GM18526 (cell line): Measurements from ENCODE around the gene GPR143.

Source experiments
- POLR2A ChIP-seq: IDR thresholded peaks from 3 replicates; pipeline ENCODE4 v1.6.1; 2011; ENCODE audit not compliant: insufficient read length; ENCODE audit errors: extremely low read depth

The GPR143 gene

GRCh38 chrX:9765737-9766097, at the start of gene GPR143:
Gene GPR143 (minus strand): TSS chrX:9765847. CDS start chrX:9765817, 30 bp downstream.
- no peak for TF ChIP-seq POLR2A

DNA sequence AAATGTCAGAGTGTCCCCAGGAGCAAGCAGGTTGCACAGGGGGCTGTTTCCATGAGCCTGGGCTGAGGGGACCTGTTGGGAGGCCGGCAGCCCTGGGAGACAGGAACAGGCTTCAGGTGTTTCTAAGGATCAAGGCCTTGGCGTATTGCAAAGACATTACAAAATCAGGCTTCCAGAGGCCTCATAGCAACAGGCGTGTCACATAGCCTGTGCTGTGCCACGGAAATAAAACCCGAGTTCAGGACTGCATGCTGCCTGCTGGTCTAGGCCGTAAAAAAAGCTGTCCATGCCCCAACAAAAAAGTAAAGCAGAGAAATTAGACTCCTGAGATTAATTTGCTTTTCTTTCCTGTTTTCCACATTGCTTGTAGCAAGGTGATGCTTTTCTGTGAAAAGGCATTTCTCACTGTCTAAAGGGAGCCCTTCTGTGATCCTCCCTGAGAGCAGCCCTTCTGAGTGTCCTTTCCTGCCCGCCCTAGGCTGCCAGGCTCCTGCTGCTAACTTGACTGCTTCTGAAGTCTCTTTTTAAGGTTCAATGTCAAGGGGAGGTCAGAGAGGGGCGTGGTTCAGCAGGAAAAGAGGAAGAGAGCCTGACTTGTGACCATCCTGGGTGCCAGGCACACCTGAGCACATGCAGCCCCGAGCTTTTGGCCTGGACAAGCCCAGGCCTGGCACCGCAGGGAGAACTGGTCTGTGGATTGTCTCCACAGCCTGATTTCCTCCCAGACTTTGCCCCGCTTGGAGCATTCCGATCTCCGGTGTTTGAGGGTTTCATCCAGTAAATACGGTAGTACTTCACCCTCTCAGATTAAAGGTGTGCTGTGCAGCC, 41.9 kb upstream of the GPR143 start:
- no peak for TF ChIP-seq POLR2A

- no peak for TF ChIP-seq POLR2A
These were observed 40.3 kb upstream of the GPR143 start for GRCh38 chrX:9805956-9806355.

DNA sequence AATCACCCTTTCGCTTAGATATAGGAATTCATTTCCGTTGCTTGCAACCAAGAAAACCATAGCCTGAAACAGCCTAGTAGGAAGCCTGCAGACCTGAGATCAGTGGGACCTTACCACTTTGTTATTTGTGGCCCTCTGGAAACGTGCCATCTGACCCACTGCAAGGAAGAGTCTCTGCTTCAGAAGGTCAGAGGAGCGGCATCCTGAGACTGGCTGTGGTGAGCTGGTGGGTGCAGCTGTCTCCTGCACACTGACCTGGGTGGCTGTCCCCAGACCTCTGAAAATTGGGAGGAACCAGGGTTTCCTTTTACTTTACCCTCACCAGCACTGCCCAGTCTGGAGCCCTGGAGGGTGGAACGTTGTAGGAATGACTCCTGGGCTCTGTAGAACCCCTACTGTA, 38.8 kb upstream of the GPR143 start:
- no peak for TF ChIP-seq POLR2A

DNA sequence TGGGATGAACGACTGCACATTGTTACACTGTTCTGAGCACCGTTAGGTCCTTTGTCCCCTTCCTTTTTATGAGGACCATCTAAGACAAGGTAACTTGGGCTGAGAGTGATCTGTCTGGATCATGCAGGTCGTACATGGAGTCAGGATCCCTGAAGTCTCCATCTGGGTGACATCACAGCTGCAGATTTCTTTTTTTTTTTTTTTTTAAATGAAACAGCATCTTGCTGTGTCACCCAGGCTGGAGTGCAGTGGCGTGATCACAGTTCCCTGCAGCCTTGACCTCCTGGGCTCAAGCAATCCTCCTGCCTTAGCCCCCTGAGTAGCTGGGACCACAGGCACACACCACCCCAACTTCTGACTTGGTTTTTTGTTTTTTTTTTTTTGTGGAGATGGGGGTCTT, 37.1 kb upstream of the GPR143 start:
- TF ChIP-seq POLR2A, result no peak

GRCh38 chrX:9797384-9798360, 32.0 kb upstream of the GPR143 start:
- TF ChIP-seq POLR2A, result no peak

DNA sequence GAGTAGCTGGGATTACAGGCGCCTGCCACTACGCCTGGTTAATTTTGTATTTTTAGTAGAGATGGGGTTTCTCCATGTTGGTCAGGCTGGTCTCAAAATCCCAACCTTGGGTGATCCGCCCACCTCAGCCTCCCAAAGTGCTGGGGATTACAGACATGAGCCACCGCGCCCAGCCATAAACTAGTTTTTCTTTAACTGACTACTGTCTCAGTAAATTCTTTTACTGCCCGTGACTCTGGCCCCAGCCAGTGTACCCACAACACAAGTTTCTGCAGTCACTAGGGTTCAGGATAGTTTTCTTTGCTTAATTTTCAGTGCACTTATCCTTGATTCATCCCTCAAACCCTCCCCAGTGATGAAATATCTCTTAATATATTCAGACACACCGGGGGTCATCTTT, 28.8 kb upstream of the GPR143 start:
- TF ChIP-seq POLR2A, result no peak

- TF ChIP-seq POLR2A, result no peak
These were observed 25.2 kb upstream of the GPR143 start for GRCh38 chrX:9790866-9791265.

- no peak for TF ChIP-seq POLR2A
These were observed 23.9 kb upstream of the GPR143 start for GRCh38 chrX:9789555-9789954.

- TF ChIP-seq POLR2A, result no peak
These were observed 23.3 kb upstream of the GPR143 start for GRCh38 chrX:9788911-9789310.

DNA sequence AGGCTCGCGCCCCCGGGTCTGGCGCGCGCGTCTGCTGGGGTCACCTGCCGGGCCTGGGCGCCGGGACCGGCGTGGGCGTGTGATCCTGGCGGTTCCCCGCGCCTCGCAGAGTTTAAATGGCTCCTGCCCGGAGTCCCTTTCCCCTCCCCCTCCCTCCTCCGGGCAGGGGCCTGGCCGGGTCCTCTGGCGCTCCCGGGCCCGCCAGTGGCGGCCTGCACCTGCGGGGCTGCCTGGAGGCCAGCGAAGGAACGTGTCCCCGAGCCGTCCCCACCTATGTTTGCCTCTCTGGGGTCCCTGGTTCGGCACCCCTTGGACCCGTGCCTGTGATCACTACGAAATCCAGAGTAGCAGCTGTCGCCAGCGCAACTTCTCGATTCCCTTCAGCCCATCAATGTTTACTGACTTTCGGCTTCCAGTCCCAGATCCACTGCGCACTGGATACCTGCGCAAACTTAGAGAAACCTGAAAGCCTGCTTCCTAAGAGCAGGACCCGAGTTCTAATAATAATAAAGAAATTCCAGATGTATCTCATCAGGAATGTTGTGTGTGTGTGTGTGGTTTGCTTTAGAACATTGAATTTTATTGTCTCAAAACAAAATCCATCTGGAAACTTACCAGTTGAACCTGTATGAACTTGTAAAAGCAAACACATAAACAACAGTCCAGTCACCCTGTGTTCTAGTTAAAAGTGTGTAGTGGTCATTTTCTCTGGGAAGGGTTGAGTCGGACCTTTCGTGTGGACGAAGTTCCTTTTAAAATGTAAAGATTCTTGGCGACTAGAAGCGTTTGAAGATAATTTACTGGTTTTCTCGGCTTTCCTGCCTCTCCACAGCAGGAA, 21.4 kb upstream of the GPR143 start:
- no peak for TF ChIP-seq POLR2A

DNA sequence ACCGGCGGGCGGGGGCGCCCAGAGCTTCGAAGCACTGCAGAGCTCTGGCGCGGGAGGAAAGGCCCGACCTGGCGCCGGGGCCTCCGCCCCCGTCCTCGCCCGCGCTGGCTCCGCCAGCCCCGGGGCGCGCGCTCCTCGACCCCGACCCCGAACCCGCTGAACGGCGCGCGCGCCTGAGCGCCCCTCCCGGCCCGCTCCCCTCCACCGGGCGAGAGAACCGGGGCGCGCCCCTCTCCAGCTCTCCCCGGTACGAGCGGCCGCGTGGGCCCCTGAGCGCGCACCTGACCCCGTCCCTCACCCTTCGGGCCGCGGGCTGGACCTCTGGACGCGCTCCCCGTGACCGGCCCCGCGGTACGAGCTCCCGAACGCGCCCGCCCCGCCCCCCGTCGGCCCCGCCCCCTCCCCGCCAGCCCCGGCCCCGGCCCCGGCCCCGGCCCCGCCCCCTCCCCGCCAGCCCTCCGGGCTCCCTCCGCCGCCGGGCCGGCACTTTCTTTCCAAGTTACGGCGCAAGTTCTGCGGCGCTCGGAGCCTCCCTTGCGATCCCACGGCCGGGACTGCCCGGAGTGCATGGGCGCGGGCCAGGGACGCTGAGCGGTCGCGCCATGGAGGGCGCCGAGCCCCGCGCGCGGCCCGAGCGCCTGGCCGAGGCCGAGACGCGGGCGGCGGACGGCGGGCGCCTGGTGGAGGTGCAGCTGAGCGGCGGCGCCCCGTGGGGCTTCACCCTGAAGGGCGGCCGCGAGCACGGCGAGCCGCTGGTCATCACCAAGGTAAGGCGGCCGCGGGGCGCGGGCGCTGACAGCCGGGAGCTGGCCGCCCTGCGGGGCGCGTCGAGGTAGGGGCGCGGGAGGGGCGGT, 20.5 kb upstream of the GPR143 start, which contains the start of gene SHROOM2:
SHROOM2 (plus strand) TSS at position 486 of the 854 bp plus-strand sequence; CDS start at position 603, 117 bp downstream.
- no peak for TF ChIP-seq POLR2A

DNA sequence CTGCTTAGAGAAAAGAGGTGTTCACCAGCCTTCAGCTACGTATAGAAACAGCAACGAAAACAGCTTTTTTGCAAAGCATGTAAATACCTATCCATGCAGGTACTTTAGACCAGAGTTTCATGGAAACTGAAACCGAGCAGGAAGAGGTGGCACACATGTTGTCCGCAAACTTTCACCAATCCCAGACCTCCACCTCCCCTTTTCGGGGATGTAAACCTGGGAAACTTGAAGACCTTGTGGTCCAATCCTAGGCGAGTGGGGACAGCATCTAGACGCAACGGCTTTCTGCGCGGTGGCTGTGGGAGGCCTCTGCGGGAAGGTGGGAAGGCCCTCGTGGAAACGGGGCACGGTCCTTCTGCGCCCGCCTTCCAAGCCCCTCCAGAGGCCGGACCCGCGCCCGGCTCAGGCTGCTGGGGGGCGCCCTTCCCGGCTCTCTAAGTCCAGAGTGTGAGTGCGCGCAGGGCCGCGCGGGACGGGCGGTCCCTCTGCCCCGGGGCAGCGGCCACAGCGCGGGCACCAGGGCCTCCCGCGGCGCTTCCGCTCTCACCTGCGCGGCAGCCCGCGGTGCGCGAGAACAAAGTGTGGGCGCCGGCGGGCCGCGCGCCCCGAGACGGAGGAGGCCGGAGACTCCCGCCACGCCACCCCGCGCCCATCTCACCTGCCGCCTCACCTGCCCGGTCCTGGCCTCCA, 19.8 kb upstream of the GPR143 start:
- TF ChIP-seq POLR2A, result no peak
